HG02623 (cell line): Measurements from ENCODE around the gene SLC24A3.

Experiments
- ATAC-seq: cut with Tn5 transposase; IDR thresholded peaks from one replicate; pipeline ENCODE4 v1.9.1; 2021; ENCODE audit warnings: moderate library complexity; ENCODE audit not compliant: unreplicated experiment

SLC24A3 gene

GRCh38 chr20:19756761-19757486, 544.5 kb downstream of the SLC24A3 start:
- ATAC-seq, result no peak

- no peak for ATAC-seq
Measured at GRCh38 chr20:19757487-19758132, 545.2 kb downstream of the SLC24A3 start.

GRCh38 chr20:19758133-19758500, 545.7 kb downstream of the SLC24A3 start, which contains the start of gene RIN2:
RIN2 (plus strand) TSS chr20:19758258; CDS start chr20:19889602, 131,344 bp downstream.
- ATAC-seq, result no peak

- no peak for ATAC-seq
Measured at GRCh38 chr20:19758501-19759331, 546.3 kb downstream of the SLC24A3 start.

GRCh38 chr20:19760371-19760721, 547.9 kb downstream of the SLC24A3 start:
- ATAC-seq, result no peak

GRCh38 chr20:19761326-19761725, 548.9 kb downstream of the SLC24A3 start:
- no peak for ATAC-seq

GRCh38 chr20:19761841-19762240, 549.4 kb downstream of the SLC24A3 start:
- no peak for ATAC-seq

- ATAC-seq, result no peak
Measured at GRCh38 chr20:19764207-19764606, 551.8 kb downstream of the SLC24A3 start.

GRCh38 chr20:19765266-19765665, 552.8 kb downstream of the SLC24A3 start:
- no peak for ATAC-seq

- no peak for ATAC-seq
Measured at GRCh38 chr20:19765913-19766312, 553.5 kb downstream of the SLC24A3 start.

GRCh38 chr20:19767070-19767469, 554.6 kb downstream of the SLC24A3 start:
- ATAC-seq, result no peak

GRCh38 chr20:19768325-19768842, 555.9 kb downstream of the SLC24A3 start:
- no peak for ATAC-seq

- ATAC-seq, result no peak
Measured at GRCh38 chr20:19769507-19769906, 557.1 kb downstream of the SLC24A3 start.

GRCh38 chr20:19770375-19770774, 557.9 kb downstream of the SLC24A3 start:
- ATAC-seq, result no peak

GRCh38 chr20:19771031-19771430, 558.6 kb downstream of the SLC24A3 start:
- no peak for ATAC-seq
